Right lung (tissue), 5 donors: Measurements from ENCODE around the gene TSEN15. TPM values are rescaled to one million over a fixed set of nuclear protein-coding genes. Genes with fewer than 3 reads are reported as not detected.
"Not testable (repeated sequence)": the region's sequence is repeated elsewhere in the genome, so short reads cannot be mapped to it uniquely, and the experiment has no call there.

Experiments used
- DNase-seq, 2 donors: peaks; one replicate each; pipeline ENCODE4 v3.0.0-alpha.2; 2013
- polyA plus RNA-seq, 5 donors: library from polyadenylated mRNA; unstranded; fragments of 120-200 nt; gene quantifications; one replicate each; pipeline versions ENCODE4 v1.2.1 to v1.2.3, GENCODE V29; 2013; ENCODE audit warnings: inconsistent platforms in 1 of 5, low replicate concordance in 1 of 5; ENCODE audit not compliant: insufficient read length in 5 of 5, insufficient read depth in 1 of 5

The TSEN15 gene
- polyA plus RNA-seq, 5 donors = 37.9 to 52.4 (median 43.3) TPM

DNA sequence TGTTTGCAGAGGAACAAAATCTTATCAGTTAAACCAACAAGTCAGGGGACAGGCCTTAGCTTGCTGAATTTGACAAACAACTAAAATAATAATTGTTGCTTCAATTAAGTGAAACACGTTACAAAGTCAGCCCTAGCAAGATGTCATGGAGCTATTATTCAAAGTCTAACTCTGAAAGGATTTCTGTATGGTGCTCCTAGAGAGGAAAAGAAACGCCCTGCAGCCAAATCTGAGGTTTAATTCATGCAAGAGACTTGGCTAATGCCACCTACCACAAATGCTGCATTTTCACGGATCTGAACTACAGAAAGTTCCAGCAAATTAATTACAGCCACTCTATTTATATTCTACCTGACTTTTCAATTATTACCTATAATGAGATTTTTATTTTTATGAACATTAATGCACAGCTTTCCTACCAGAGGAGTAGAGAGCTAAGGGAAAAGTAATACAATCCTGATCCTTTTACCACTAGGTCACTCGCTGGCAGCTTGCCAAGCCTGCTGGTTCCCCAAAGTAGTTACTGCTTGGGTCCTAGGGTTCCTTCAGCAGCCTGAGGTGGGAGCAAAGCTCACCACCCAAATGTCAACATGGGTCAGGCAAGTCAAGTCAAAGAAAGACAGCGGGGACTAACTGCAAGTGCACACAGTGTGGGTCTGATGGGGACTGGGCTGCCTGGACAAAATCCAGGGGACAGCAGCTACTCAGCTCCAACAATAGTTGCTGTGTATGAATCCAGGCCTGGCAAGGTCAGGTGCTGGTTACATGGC, 22.5 kb upstream of the TSEN15 start:
- no peak for DNase-seq

- DNase-seq = no peak
Observed at GRCh38 chr1:184030433-184031091, 21.0 kb upstream of the TSEN15 start.

- no peak for DNase-seq
Observed at GRCh38 chr1:184031092-184031408, 20.5 kb upstream of the TSEN15 start.

DNA sequence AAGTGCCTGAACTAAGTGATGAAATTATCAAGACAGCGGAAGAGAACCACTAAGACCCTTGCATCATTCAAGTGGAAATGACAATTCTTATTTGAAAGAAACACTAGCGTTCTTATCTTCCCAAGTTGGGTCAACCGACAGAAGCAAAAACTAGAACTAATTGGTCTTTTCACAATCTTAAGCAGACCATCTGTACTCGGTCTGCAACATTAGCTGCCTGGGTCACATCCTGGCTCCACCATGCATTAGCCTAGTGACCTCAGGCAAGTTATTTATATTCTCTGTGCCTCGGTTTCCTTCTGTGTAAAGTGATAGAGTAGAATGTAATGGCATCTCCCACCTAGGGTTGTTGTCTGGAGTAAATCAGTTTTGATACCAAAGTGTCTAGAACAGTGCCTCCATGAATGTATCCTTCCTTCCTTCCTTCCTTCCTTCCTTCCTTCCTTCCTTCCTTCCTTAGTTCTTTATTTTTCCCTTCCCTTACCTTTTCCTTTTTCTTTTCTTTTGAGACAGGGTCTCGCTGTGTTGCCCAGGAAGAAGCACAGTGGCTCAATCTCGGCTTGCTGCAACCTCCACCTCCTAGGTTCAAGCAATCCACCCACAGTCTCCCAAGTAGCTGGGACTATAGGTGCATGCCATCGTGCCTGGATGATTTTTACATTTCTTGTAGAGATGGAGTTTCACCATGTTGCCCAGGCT, 20.0 kb upstream of the TSEN15 start:
- DNase-seq = no peak

GRCh38 chr1:184032306-184032929, 19.1 kb upstream of the TSEN15 start:
- no peak for DNase-seq

DNA sequence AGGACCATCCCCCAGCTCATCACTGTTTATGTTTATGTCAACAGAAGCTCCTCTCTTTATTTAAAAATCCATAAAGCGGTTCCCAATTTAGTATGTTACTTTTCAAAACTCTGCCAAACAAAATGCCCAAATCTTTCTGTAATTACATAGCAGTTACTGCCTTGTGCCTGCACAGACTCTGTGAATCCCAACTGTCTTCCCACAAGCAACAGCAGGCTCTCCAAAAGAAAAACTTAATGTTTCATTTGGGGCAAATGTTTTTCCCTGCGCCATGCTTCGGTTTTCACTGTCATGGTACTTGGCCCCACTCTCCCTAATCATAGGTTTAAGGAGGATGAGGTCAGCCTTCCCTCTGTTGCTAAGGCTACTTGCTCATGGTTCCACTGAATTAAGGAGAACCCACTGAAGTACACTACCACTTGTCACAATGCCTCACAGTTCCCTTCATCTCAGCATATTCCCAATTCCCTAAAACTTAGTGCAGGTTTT, 18.6 kb upstream of the TSEN15 start:
- no peak for DNase-seq

GRCh38 chr1:184033711-184034167, 17.8 kb upstream of the TSEN15 start:
- DNase-seq = no peak

DNA sequence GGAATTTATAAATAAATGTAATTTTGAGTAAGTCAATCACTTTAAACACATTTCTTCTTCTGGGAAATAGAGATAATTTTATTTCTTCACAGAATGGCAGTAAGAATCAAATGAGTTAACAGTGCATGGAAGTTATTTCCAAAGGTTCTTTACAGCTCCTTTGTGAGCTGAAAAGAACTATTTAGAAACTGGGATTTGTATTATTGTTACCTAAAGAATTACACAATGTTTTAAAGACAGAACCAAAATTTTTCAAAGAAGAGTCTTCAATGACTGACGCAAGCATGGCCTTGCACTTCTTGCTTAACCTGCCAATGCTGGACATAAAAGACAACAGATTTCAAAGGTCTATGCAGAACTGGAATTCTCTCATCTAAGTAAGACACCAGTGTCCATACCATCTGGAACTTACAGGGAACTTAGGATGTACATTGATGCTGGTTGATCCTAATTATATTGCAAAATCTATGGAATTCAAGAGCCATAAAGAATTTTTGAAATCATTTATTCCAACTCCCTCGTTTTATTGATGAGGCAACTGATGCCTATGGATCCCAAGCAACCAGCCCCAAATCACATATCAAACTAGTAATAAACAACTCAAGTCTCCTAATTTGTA, 16.7 kb upstream of the TSEN15 start:
- no peak for DNase-seq

- DNase-seq = no peak
Observed at GRCh38 chr1:184035719-184036516, 15.6 kb upstream of the TSEN15 start.

DNA sequence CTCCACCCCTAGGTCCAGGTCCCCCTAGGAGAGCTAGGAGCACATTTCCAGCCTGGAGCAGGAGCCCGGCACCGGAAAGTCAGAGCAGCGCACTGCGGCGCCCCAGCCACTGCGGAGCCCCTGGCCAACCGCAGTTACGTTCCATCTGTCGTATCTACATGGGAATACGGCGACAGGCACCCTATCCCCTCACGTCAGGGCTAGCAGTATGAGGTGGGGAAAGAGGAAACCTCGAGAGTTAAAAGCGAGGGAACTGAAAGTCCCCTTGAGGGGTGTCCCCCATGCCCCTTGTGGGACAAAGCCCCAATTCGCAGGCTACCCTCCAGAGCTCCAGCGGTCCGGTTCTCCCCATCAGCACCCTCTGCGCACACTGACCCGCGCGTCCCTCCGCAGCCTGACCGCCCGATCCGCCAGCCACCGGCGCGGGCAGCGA, 15.0 kb upstream of the TSEN15 start:
- peak in 1 of 2 donors; percentile 26 for DNase-seq

GRCh38 chr1:184037849-184038591, 13.5 kb upstream of the TSEN15 start:
- no peak for DNase-seq

GRCh38 chr1:184039126-184039525, 12.4 kb upstream of the TSEN15 start:
- no peak for DNase-seq

- no peak for DNase-seq
Observed at GRCh38 chr1:184041731-184042130, 9.8 kb upstream of the TSEN15 start.

DNA sequence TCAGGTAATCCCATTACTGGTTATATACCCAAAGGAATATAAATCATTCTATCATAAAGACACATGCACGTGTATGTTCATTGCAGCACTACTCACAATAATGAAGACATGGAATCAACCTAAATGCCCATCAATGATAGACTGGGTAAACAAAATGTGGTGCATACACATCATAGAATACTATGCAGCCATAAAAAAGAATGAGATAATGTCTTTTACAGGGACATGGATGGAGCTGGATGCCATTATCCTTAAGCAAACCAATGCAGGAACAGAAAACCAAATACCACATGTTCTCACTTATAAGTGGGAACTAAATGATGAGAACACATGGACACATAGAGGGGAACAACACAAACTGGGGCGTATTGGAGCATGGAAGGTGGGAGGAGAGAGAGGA, 8.2 kb upstream of the TSEN15 start:
- DNase-seq = not testable (repeated sequence)

DNA sequence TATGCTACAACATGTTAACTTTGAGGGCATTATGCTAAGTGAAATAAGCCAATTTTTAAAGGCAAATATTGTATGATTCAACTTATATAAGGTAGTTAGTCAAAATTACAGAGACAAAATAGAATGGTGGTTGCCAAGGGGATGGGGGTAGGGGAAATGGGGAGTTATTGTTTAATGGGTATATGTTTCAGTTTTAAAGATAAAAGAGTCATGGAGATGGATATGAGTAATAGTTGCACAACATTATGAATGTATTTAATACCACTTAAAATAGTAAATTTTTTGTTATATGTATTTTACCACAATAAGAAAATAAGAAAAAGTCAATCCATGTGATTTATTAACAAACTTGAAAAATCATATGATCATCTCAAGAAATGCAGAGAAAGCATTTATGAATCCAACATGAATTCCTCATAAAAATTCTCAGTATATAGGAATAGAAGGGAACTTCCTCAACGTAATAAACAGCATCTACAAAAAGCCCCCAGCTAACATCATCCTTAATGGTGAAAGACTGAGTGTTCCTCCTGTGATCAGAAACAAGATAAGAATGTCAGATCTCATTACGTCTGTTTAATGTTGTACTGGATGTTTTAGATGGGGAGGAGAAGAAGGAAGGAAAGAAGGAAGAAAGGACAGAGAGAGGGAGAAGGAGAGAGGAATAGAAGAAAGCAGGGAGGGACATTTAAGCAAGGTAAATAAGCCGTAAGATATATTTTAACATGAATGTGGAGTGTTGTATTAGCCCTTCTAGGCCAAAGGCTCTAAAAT, 6.7 kb upstream of the TSEN15 start:
- DNase-seq = no peak

DNA sequence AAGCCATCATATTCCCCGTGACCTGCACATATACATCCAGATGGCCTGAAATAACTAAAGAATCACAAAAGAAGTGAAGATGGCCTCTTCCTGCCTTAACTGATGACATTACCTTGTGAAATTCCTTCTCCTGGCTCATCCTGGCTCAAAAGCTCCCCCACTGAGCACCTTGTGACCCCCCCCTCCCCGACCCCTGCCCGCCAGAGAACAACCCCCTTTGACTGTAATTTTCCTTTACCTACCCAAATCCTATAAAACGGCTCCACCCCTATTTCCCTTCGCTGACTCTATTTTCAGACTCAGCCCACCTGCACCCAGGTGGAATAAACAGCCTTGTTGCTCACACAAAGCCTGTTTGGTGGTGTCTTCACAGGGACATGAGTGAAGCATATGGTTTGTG, 4.0 kb upstream of the TSEN15 start:
- DNase-seq = not testable (repeated sequence)

DNA sequence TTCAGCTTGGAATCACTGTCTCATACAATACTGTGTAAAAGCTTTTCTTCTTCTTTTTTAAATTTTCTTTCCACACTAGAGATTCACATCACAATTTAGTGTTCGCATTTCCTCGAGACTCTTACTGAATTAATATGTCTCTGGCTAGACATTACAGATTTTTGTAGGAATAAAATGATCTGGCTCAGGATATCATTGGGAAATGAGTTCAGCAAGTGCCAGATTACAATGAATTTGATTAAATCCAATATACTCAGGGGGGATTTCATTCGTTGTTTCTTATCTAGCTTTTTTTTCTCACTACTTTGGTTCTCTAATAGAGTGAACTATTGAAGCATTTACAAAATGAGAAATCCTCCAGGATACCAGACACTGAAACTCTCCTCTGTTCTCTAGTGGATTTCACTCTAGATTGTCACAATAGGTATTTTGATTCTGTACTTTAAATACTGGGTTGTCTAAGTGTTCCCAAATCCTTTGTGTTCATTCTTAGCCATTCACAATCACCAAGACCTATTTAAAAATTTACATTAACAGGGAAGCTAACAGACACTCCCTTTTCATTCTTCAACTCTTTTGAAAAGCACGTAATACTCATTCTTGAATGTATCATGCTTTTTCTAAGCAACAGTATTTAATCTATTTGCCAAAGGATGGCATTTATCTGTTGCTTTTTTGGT, 2.8 kb upstream of the TSEN15 start:
- no peak for DNase-seq

DNA sequence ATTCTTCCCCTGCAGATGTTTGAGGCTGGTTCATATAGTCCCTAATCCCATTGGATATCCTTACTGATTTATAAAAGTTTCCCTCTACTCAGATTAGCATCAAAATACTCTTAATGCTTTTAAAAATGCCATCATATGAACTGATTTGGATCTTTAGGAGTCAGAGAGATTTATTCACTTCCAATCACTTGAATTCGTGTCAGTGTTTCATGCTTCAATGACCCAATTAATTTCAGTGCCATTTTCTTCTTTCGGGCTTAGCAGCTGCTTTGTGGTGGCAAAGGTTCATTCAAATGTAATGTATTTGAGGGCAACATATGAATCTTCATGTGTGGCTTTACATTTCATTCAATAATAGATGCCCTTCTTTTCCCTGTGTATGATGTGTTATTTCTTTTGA, 2.2 kb upstream of the TSEN15 start:
- DNase-seq = no peak
